GM21576 (cell line): ENCODE results near the gene BRCA2.

Source experiments
- ATAC-seq: cut with Tn5 transposase; IDR thresholded peaks from one replicate; pipeline ENCODE4 v1.9.1; 2021; ENCODE audit warnings: mild to moderate bottlenecking, moderate library complexity; ENCODE audit not compliant: unreplicated experiment

The BRCA2 gene

DNA sequence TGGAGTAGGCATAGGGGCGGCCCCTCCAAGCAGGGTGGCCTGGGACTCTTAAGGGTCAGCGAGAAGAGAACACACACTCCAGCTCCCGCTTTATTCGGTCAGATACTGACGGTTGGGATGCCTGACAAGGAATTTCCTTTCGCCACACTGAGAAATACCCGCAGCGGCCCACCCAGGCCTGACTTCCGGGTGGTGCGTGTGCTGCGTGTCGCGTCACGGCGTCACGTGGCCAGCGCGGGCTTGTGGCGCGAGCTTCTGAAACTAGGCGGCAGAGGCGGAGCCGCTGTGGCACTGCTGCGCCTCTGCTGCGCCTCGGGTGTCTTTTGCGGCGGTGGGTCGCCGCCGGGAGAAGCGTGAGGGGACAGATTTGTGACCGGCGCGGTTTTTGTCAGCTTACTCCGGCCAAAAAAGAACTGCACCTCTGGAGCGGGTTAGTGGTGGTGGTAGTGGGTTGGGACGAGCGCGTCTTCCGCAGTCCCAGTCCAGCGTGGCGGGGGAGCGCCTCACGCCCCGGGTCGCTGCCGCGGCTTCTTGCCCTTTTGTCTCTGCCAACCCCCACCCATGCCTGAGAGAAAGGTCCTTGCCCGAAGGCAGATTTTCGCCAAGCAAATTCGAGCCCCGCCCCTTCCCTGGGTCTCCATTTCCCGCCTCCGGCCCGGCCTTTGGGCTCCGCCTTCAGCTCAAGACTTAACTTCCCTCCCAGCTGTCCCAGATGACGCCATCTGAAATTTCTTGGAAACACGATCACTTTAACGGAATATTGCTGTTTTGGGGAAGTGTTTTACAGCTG, at the start of gene BRCA2, which contains the start of gene ZAR1L:
Gene BRCA2, plus strand, starts transcription at position 271 of the 790 bp plus-strand sequence. CDS start 953 bp downstream, outside the sequence.
Gene ZAR1L, minus strand, starts transcription at position 126 of the 790 bp plus-strand sequence. CDS start 3,438 bp downstream, outside the sequence.
- ATAC-seq, result peak; percentile 94

- ATAC-seq, result no peak
Observed at GRCh38 chr13:32265726-32266125, 49.6 kb upstream of the BRCA2 start.

DNA sequence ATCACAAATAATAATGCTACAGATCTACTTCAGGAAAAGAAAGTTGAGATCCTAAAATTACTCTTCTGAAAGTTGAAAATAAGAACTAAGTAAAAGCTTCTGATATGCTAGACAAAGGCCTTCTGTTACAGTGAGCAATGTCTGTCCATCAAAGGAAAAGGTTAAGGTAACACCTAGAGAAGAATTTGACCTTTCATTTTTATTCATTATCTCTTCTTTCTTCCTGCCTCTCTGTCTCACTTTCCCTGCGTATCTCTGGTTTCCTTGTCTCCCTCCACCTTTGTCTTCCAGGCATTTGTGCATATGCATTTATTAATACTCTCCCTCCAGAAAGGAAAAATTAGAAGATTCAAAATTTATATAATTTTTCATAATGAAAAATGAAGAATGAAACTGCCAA, 49.2 kb upstream of the BRCA2 start:
- no peak for ATAC-seq

GRCh38 chr13:32267836-32268439, 47.4 kb upstream of the BRCA2 start:
- no peak for ATAC-seq

DNA sequence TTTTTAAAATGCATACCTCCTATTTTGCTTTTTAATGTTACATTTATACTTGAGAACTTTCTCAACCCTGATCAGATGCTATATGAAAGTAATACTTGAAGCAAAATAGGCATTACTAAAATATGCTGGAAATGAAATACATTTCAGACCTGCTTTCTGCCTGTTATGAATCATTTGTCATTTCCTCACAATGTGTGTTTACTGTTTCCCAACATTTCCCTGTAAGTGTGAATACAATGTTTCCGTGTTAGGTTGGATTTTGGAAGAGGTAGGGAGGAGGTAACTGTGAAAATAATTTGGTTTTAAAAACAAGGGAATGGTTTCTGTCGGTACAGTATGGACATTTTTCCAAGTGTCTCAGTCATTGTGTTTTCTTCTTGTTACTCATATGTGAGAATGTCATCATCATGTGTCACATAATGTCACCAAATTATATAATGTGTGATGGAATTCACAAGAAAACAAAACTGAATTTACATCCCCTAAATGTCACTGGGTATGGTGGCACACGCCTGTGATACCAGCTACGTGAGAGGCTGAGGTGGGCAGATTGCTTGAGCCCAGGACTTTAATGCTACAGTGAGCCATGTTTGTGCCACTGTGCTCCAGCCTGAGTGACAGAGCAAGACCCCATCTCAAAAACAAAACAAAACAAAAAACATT, 43.2 kb upstream of the BRCA2 start:
- no peak for ATAC-seq

GRCh38 chr13:32277839-32278238, 37.5 kb upstream of the BRCA2 start:
- ATAC-seq, result no peak

- no peak for ATAC-seq
Observed at GRCh38 chr13:32278426-32278825, 36.9 kb upstream of the BRCA2 start.

- ATAC-seq, result no peak
Observed at GRCh38 chr13:32281096-32281495, 34.2 kb upstream of the BRCA2 start.

- no peak for ATAC-seq
Observed at GRCh38 chr13:32282096-32282711, 33.1 kb upstream of the BRCA2 start.

GRCh38 chr13:32284927-32285632, 30.2 kb upstream of the BRCA2 start:
- no peak for ATAC-seq

DNA sequence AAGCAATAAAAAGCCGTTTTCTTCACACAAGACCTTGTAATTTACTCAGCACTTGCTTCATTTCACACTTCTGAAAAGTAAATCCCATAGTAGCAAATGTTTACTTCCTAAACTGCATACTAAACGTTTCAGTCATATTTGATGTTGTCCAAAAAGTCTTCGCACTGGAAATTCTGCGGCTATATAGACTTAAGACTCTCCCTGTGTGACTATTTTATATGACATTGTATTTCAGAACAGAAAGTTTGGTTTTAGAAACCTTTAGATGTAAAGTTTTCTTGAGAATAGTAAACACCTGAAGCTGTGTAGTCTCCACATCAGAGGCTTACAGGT, 29.7 kb upstream of the BRCA2 start:
- ATAC-seq, result no peak

DNA sequence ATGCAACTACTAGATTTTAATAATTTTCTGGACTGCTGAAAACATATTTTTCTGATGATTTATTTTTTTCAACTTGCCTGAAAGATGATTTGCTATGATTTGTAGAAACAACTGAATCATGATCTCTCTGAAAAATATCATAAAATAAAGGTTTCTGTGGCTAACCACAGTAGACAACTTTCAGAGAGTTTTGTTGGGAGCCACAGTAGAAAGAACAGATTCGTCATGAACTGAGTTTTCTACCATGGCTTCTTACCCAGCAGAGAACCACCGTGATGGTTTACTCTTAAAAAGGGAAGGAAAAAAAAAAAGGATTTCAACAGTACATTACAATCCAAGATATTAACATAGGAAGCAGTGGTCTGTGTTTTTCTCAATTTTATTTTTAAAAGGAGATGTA, 18.1 kb upstream of the BRCA2 start:
- ATAC-seq, result no peak

GRCh38 chr13:32298695-32299094, 16.6 kb upstream of the BRCA2 start:
- no peak for ATAC-seq

- no peak for ATAC-seq
Observed at GRCh38 chr13:32299893-32300292, 15.4 kb upstream of the BRCA2 start.

GRCh38 chr13:32300406-32300805, 14.9 kb upstream of the BRCA2 start:
- no peak for ATAC-seq

DNA sequence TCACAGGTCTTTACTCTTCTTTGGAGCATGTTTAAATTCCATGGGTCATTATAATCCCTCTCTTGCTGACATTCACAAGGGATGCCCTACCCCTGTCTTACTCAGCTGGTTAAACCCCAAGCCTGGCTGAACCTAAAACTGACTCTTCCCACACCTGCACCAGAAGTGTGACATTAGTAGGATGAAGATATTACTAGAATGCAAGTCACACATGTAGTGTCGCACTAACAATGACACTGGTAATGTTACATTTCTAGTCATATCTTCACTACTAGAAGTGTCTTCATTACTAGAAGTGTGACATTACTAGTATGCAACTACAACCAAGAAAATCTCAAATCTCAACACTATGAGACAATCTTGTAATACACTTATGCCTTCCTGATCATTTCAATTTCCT, 14.4 kb upstream of the BRCA2 start:
- ATAC-seq, result no peak

- ATAC-seq, result no peak
Observed at GRCh38 chr13:32302461-32302860, 12.8 kb upstream of the BRCA2 start.

GRCh38 chr13:32305646-32306045, 9.7 kb upstream of the BRCA2 start:
- no peak for ATAC-seq

DNA sequence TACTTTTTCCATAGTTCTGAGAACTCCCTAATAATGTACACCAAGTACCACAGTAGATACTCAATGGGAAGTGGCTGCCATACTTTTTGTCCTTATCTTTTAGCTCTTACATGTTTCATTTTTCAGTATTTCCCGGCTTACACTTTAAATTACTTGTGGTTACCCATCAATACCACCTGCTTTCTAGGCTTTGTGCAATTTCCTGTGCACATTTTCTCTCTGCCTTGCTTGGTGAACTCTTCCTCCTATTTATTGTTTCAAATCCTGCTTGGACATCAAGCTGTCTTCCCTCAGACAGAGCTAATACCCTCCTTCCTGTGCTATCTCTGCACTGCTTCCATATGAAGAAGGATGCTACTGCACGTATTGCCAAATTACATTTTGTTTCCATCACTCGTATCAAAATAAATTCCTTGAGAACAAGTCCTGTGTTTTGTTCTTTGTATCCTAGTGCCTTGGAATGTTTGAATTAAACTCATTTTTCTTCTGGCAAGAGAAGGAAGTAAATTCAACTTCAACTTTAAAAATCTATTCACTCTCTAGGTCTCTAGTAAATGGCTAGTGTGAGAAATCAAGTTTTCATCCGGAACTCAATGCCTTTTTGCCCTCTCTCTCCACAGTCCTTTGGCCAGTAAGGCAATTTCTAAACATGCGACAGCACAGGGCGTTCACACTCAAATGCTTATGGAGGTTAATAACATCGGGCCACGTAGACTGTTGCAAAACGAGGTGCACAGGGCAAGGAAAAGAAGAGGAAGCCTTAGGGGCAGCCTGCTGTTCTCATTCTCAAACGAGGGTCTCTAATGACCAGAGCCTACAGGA, 5.8 kb upstream of the BRCA2 start:
- peak; percentile 30 for ATAC-seq

GRCh38 chr13:32310134-32310706, 5.1 kb upstream of the BRCA2 start:
- ATAC-seq, result peak; percentile 57
